Osteoblast (primary cell): Measurements from ENCODE around the gene DPP8. TPM values are rescaled to one million over a fixed set of nuclear protein-coding genes. Genes with fewer than 3 reads are reported as not detected.
A peak's percentile ranks its signal among the peaks of the same experiment; 100 is the strongest.

ENCODE experiments used
- DNase-seq: peaks from one replicate; pipeline ENCODE4 v3.0.0; 2011; ENCODE audit warnings: low spot score, mixed read lengths; ENCODE audit not compliant: insufficient read length; ENCODE audit errors: missing footprints
- H2AFZ ChIP-seq: 2 replicates; pipeline ENCODE4 v1.6.0; 2011; ENCODE audit warnings: mild to moderate bottlenecking, low read length
- H3K27ac ChIP-seq: 2 replicates; pipeline ENCODE4 v1.5.1; 2011; ENCODE audit warnings: mild to moderate bottlenecking, low read depth, low read length, moderate library complexity
- H3K27me3 ChIP-seq: 2 replicates; pipeline ENCODE4 v1.6.0; 2012; ENCODE audit warnings: mild to moderate bottlenecking, control low read depth, inconsistent platforms, low read length, moderate library complexity; ENCODE audit not compliant: insufficient read depth
- H3K36me3 ChIP-seq: 2 replicates; pipeline ENCODE4 v1.5.1; 2011; ENCODE audit warnings: mild to moderate bottlenecking, low read length, control low read depth, moderate library complexity; ENCODE audit not compliant: insufficient read depth
- H3K4me1 ChIP-seq: 2 replicates; pipeline ENCODE4 v1.5.1; 2011; ENCODE audit warnings: mild to moderate bottlenecking, low read length, control low read depth, moderate library complexity; ENCODE audit not compliant: insufficient read depth
- H3K4me2 ChIP-seq: 2 replicates; pipeline ENCODE4 v1.6.0; 2011; ENCODE audit warnings: mild to moderate bottlenecking, low read length; ENCODE audit not compliant: insufficient read depth
- H3K4me3 ChIP-seq: fragments of 200-600 bp; sonication (generic); 3 replicates; pipeline ENCODE4 v1.5.1; 2012; ENCODE audit warnings: mild to moderate bottlenecking, low read length, inconsistent platforms; ENCODE audit not compliant: insufficient read depth
- H3K79me2 ChIP-seq: 2 replicates; pipeline ENCODE4 v1.6.0; 2012; ENCODE audit warnings: mild to moderate bottlenecking, low read length, control low read depth, inconsistent platforms; ENCODE audit not compliant: insufficient read depth
- H3K9me3 ChIP-seq: 2 replicates; pipeline ENCODE4 v1.5.1; 2011; ENCODE audit warnings: low read depth, low read length, control low read depth
- H4K20me1 ChIP-seq: 2 replicates; pipeline ENCODE4 v1.6.0; 2012; ENCODE audit warnings: mild to moderate bottlenecking, low read length, control low read depth; ENCODE audit not compliant: insufficient read depth
- CTCF ChIP-seq: IDR thresholded peaks from 2 replicates; pipeline ENCODE4 v1.5.1; 2011; ENCODE audit warnings: mild to moderate bottlenecking, low read depth, low read length, moderate library complexity; ENCODE audit errors: extremely low read depth
- total RNA-seq: library from RNA; depleted of rRNA; stranded (reverse); fragments of >200 nt; gene quantifications from 2 replicates; pipeline ENCODE4 v1.2.3, GENCODE V29; 2012

The DPP8 gene
- total RNA-seq, 1 donor, result 40.9 TPM

- no peaks in the 10 kb centered on the region for H3K36me3 ChIP-seq
- no peak for DNase-seq
- H2AFZ ChIP-seq, result no peak overlapping the region
- H3K4me1 ChIP-seq, result peaks cover 15% of the 10 kb centered on the region
- peaks cover 34% of the 10 kb centered on the region for H3K79me2 ChIP-seq
- no peak overlapping the region for H3K27ac ChIP-seq
- H3K4me3 ChIP-seq, result no peak overlapping the region
- no peaks in the 10 kb centered on the region for H3K27me3 ChIP-seq
- peaks cover 18% of the 10 kb centered on the region for H4K20me1 ChIP-seq
- no peak for TF ChIP-seq CTCF
- no peaks in the 10 kb centered on the region for H3K9me3 ChIP-seq
- H3K4me2 ChIP-seq, result no peak overlapping the region
Measured at GRCh38 chr15:65528461-65529060, 11.1 kb upstream of the DPP8 start.

GRCh38 chr15:65525622-65526021, 8.1 kb upstream of the DPP8 start:
- Histone ChIP-seq H2AFZ (no peak overlapping the region), H3K79me2 (peaks cover 8% of the 10 kb centered on the region), H3K4me3 (no peak overlapping the region), H3K27me3 (no peaks in the 10 kb centered on the region), H4K20me1 (no peaks in the 10 kb centered on the region), H3K9me3 (no peaks in the 10 kb centered on the region), H3K4me1 (peaks cover 5% of the 10 kb centered on the region), H3K4me2 (no peak overlapping the region), H3K27ac (no peak overlapping the region), H3K36me3 (no peaks in the 10 kb centered on the region)
- no peak for TF ChIP-seq CTCF
- peak; percentile 74 for DNase-seq

- Histone ChIP-seq H3K4me3 (no peak overlapping the region), H3K36me3 (no peaks in the 10 kb centered on the region), H3K79me2 (no peaks in the 10 kb centered on the region), H3K9me3 (no peaks in the 10 kb centered on the region), H3K27me3 (no peaks in the 10 kb centered on the region), H3K4me2 (no peak overlapping the region), H3K4me1 (no peaks in the 10 kb centered on the region), H4K20me1 (no peaks in the 10 kb centered on the region), H3K27ac (no peak overlapping the region), H2AFZ (no peak overlapping the region)
- no peak for DNase-seq
- no peak for TF ChIP-seq CTCF
Measured at GRCh38 chr15:65524226-65524625, 6.7 kb upstream of the DPP8 start.

- DNase-seq, result no peak
- peaks cover 7% of the 10 kb centered on the region for H4K20me1 ChIP-seq
- H3K36me3 ChIP-seq, result no peaks in the 10 kb centered on the region
- peaks cover 12% of the 10 kb centered on the region for H3K79me2 ChIP-seq
- peaks cover 7% of the 10 kb centered on the region for H3K4me1 ChIP-seq
- no peaks in the 10 kb centered on the region for H3K9me3 ChIP-seq
- H3K4me2 ChIP-seq, result no peak overlapping the region
- no peaks in the 10 kb centered on the region for H3K27me3 ChIP-seq
- no peak overlapping the region for H3K4me3 ChIP-seq
- H2AFZ ChIP-seq, result no peak overlapping the region
- no peak overlapping the region for H3K27ac ChIP-seq
- TF ChIP-seq CTCF, result no peak
Measured at GRCh38 chr15:65521350-65521749, 3.9 kb upstream of the DPP8 start.
